WTC11 (cell line): ENCODE results near the gene DCTN2.

Experiments
- ATF6 ChIP-seq: sonication (generic); formaldehyde crosslinking; IDR thresholded peaks from 2 replicates; pipeline ENCODE4 v1.8.1; 2023; ENCODE audit warnings: mild to moderate bottlenecking, missing genetic modification reagents
- CTCF ChIP-seq: fragments of 200-600 bp; IDR thresholded peaks from 2 replicates; pipeline ENCODE4 v1.8.0; 2022; ENCODE audit warnings: antibody characterized with exemption
- ESRRA ChIP-seq: sonication (generic); formaldehyde crosslinking; IDR thresholded peaks from 2 replicates; pipeline ENCODE4 v1.8.1; 2022; ENCODE audit warnings: mild to moderate bottlenecking, missing genetic modification reagents, borderline replicate concordance
- IRF2 ChIP-seq: sonication (generic); formaldehyde crosslinking; IDR thresholded peaks from 2 replicates; pipeline ENCODE4 v1.8.0; 2022; ENCODE audit warnings: low read depth, missing genetic modification reagents, borderline replicate concordance
- JUN ChIP-seq: sonication (generic); formaldehyde crosslinking; IDR thresholded peaks from 2 replicates; pipeline ENCODE4 v1.8.0; 2023; ENCODE audit warnings: mild to moderate bottlenecking, missing genetic modification reagents
- MAX ChIP-seq: sonication (generic); formaldehyde crosslinking; IDR thresholded peaks from 2 replicates; pipeline ENCODE4 v1.8.0; 2022; ENCODE audit warnings: mild to moderate bottlenecking, missing genetic modification reagents
- MLX ChIP-seq: sonication (generic); formaldehyde crosslinking; IDR thresholded peaks from 2 replicates; pipeline ENCODE4 v1.8.1; 2023; ENCODE audit warnings: mild to moderate bottlenecking, missing genetic modification reagents, moderate library complexity
- NR2C2 ChIP-seq: sonication (generic); formaldehyde crosslinking; IDR thresholded peaks from 2 replicates; pipeline ENCODE4 v1.8.0; 2022; ENCODE audit warnings: mild to moderate bottlenecking, missing genetic modification reagents
- SMAD3 ChIP-seq: sonication (generic); formaldehyde crosslinking; IDR thresholded peaks from 2 replicates; pipeline ENCODE4 v1.8.0; 2022; ENCODE audit warnings: missing genetic modification reagents, mild to moderate bottlenecking, borderline replicate concordance
- TEAD4 ChIP-seq: sonication (generic); formaldehyde crosslinking; IDR thresholded peaks from 2 replicates; pipeline ENCODE4 v1.8.0; 2022; ENCODE audit warnings: mild to moderate bottlenecking, missing genetic modification reagents
- ZBTB21 ChIP-seq: sonication (generic); formaldehyde crosslinking; IDR thresholded peaks from 2 replicates; pipeline ENCODE4 v1.8.1; 2023; ENCODE audit warnings: mild to moderate bottlenecking, missing genetic modification reagents, borderline replicate concordance

GRCh38 chr12:57554897-57555296 lies 7.9 kb upstream of the DCTN2 start:
- no peak for TF ChIP-seq NR2C2 (CRISPR knock-in tag)
- no peak for TF ChIP-seq JUN
- TF ChIP-seq IRF2 (CRISPR knock-in tag): no peak
- TF ChIP-seq MLX (CRISPR knock-in tag): no peak
- no peak for TF ChIP-seq ESRRA (CRISPR knock-in tag)
- TF ChIP-seq CTCF: no peak
- TF ChIP-seq MAX (CRISPR knock-in tag): no peak
- TF ChIP-seq ZBTB21 (CRISPR knock-in tag): no peak
- no peak for TF ChIP-seq ATF6 (CRISPR knock-in tag)
- TF ChIP-seq SMAD3 (CRISPR knock-in tag): no peak
- TF ChIP-seq TEAD4 (CRISPR knock-in tag): no peak
